HEK293 (cell line): ENCODE results near the gene IGFBP4.
A peak's percentile ranks its signal among the peaks of the same experiment; 100 is the strongest.

Experiments used
- BCL11A ChIP-seq: fragments of 450-650 bp; formaldehyde crosslinking; IDR thresholded peaks from 2 replicates; pipeline ENCODE4 v1.5.1; 2016; ENCODE audit warnings: low read depth, missing biosample characterization, missing genetic modification characterization
- BCL11B ChIP-seq: fragments of 450-650 bp; formaldehyde crosslinking; IDR thresholded peaks from 2 replicates; pipeline ENCODE4 v1.5.1; 2016; ENCODE audit warnings: low read depth, missing biosample characterization, missing genetic modification characterization
- GLI2 ChIP-seq: fragments of 450-650 bp; formaldehyde crosslinking; IDR thresholded peaks from 2 replicates; pipeline ENCODE4; 2017; ENCODE audit warnings: missing biosample characterization, missing genetic modification characterization, low read depth, borderline replicate concordance
- GLIS1 ChIP-seq: fragments of 450-650 bp; formaldehyde crosslinking; IDR thresholded peaks from 2 replicates; pipeline ENCODE4 v1.5.1; 2016; ENCODE audit warnings: missing biosample characterization, missing genetic modification characterization
- HIC1 ChIP-seq: fragments of 450-650 bp; formaldehyde crosslinking; IDR thresholded peaks from 2 replicates; pipeline ENCODE4 v1.5.1; 2016; ENCODE audit warnings: missing biosample characterization, missing genetic modification characterization
- PATZ1 ChIP-seq: fragments of 450-650 bp; formaldehyde crosslinking; IDR thresholded peaks from 2 replicates; pipeline ENCODE4 v1.5.1; 2016; ENCODE audit warnings: missing biosample characterization, missing genetic modification characterization
- PRDM1 ChIP-seq: fragments of 450-650 bp; formaldehyde crosslinking; IDR thresholded peaks from 2 replicates; pipeline ENCODE4; 2016; ENCODE audit warnings: missing biosample characterization, missing genetic modification characterization
- REST ChIP-seq: fragments of 450-650 bp; formaldehyde crosslinking; IDR thresholded peaks from 2 replicates; pipeline ENCODE4 v1.5.1; 2016; ENCODE audit warnings: missing biosample characterization, missing genetic modification characterization
- SCRT2 ChIP-seq: fragments of 450-650 bp; formaldehyde crosslinking; IDR thresholded peaks from 2 replicates; pipeline ENCODE4 v1.5.1; 2016; ENCODE audit warnings: missing biosample characterization, missing genetic modification characterization
- YY2 ChIP-seq: fragments of 450-650 bp; formaldehyde crosslinking; IDR thresholded peaks from 2 replicates; pipeline ENCODE4 v1.5.1; 2016; ENCODE audit warnings: missing biosample characterization, missing genetic modification characterization
- ZNF112 ChIP-seq: fragments of 450-650 bp; formaldehyde crosslinking; IDR thresholded peaks from 2 replicates; pipeline ENCODE4 v1.5.0; 2017; ENCODE audit warnings: missing biosample characterization, missing genetic modification characterization
- ZNF114 ChIP-seq: fragments of 450-650 bp; formaldehyde crosslinking; IDR thresholded peaks from 2 replicates; pipeline ENCODE4 v1.5.0; 2017; ENCODE audit warnings: missing biosample characterization, missing genetic modification characterization
- ZNF132 ChIP-seq: fragments of 450-650 bp; formaldehyde crosslinking; IDR thresholded peaks from 2 replicates; pipeline ENCODE4 v1.5.1; 2017; ENCODE audit warnings: missing biosample characterization, missing genetic modification characterization, borderline replicate concordance
- ZNF146 ChIP-seq: fragments of 450-650 bp; formaldehyde crosslinking; IDR thresholded peaks from 2 replicates; pipeline ENCODE4 v1.5.1; 2016; ENCODE audit warnings: missing biosample characterization, missing genetic modification characterization
- ZNF223 ChIP-seq: fragments of 450-650 bp; formaldehyde crosslinking; IDR thresholded peaks from 2 replicates; pipeline ENCODE4 v1.5.1; 2016; ENCODE audit warnings: missing biosample characterization, missing genetic modification characterization
- ZNF24 ChIP-seq: fragments of 450-650 bp; formaldehyde crosslinking; IDR thresholded peaks from 2 replicates; pipeline ENCODE4 v1.5.1; 2016; ENCODE audit warnings: missing biosample characterization, missing genetic modification characterization
- ZNF26 ChIP-seq: fragments of 450-650 bp; formaldehyde crosslinking; IDR thresholded peaks from 2 replicates; pipeline ENCODE4 v1.5.1; 2016; ENCODE audit warnings: missing biosample characterization, missing genetic modification characterization
- ZNF391 ChIP-seq: fragments of 450-650 bp; formaldehyde crosslinking; IDR thresholded peaks from 2 replicates; pipeline ENCODE4 v1.5.1; 2016; ENCODE audit warnings: low read depth, missing biosample characterization, missing genetic modification characterization, borderline replicate concordance
- ZNF394 ChIP-seq: fragments of 450-650 bp; formaldehyde crosslinking; IDR thresholded peaks from 2 replicates; pipeline ENCODE4 v1.5.1; 2016; ENCODE audit warnings: missing biosample characterization, missing genetic modification characterization, mild to moderate bottlenecking, moderate library complexity, borderline replicate concordance
- ZNF449 ChIP-seq: fragments of 450-650 bp; formaldehyde crosslinking; IDR thresholded peaks from 2 replicates; pipeline ENCODE4 v1.5.1; 2017; ENCODE audit warnings: missing biosample characterization, mild to moderate bottlenecking, missing genetic modification characterization, moderate library complexity
- ZNF473 ChIP-seq: fragments of 450-650 bp; formaldehyde crosslinking; IDR thresholded peaks from 2 replicates; pipeline ENCODE4 v1.5.1; 2017; ENCODE audit warnings: missing biosample characterization, missing genetic modification characterization
- ZNF48 ChIP-seq: fragments of 450-650 bp; formaldehyde crosslinking; IDR thresholded peaks from 2 replicates; pipeline ENCODE4 v1.5.1; 2016; ENCODE audit warnings: missing biosample characterization, missing genetic modification characterization
- ZNF558 ChIP-seq: fragments of 450-650 bp; formaldehyde crosslinking; IDR thresholded peaks from 2 replicates; pipeline ENCODE4 v1.5.1; 2016; ENCODE audit warnings: missing biosample characterization, missing genetic modification characterization
- ZNF580 ChIP-seq: fragments of 450-650 bp; formaldehyde crosslinking; IDR thresholded peaks from 2 replicates; pipeline ENCODE4 v1.5.1; 2016; ENCODE audit warnings: missing biosample characterization, missing genetic modification characterization
- ZNF585B ChIP-seq: fragments of 450-650 bp; formaldehyde crosslinking; IDR thresholded peaks from 2 replicates; pipeline ENCODE4 v1.5.1; 2016; ENCODE audit warnings: missing biosample characterization, missing genetic modification characterization
- ZNF596 ChIP-seq: fragments of 450-650 bp; IDR thresholded peaks from 2 replicates; pipeline ENCODE4 v1.5.0; 2018; ENCODE audit warnings: missing biosample characterization, mild to moderate bottlenecking, missing genetic modification characterization, moderate library complexity
- ZNF654 ChIP-seq: fragments of 450-650 bp; formaldehyde crosslinking; IDR thresholded peaks from 2 replicates; pipeline ENCODE4 v1.5.1; 2016; ENCODE audit warnings: low read depth, missing biosample characterization, missing genetic modification characterization
- ZNF704 ChIP-seq: fragments of 450-650 bp; formaldehyde crosslinking; IDR thresholded peaks from 2 replicates; pipeline ENCODE4 v1.5.1; 2016; ENCODE audit warnings: missing biosample characterization, missing genetic modification characterization

IGFBP4 gene

GRCh38 chr17:40485851-40486521, 42.7 kb downstream of the IGFBP4 start (continued):
- TF ChIP-seq ZNF394 (tag by site-specific recombination): peak; percentile 37; the same call in 1 of the 2 replicates
- TF ChIP-seq BCL11A (tag by site-specific recombination): 0 out of 2 replicates have a peak, but pooled peaks have one; percentile 24
- peak; percentile 86 for TF ChIP-seq GLIS1
- no peak for TF ChIP-seq ZNF558
- TF ChIP-seq ZNF223: no peak
- no peak for TF ChIP-seq BCL11B (tag by site-specific recombination)
- no peak for TF ChIP-seq ZNF449 (tag by site-specific recombination)
- no peak for TF ChIP-seq GLI2 (tag by site-specific recombination)
- TF ChIP-seq ZNF112 (tag by site-specific recombination): no peak
- no peak for TF ChIP-seq ZNF114 (tag by site-specific recombination)
- no peak for TF ChIP-seq ZNF132 (tag by site-specific recombination)
- no peak for TF ChIP-seq ZNF596 (tag by site-specific recombination)
- no peak for TF ChIP-seq ZNF24 (tag by site-specific recombination)
- no peak for TF ChIP-seq ZNF26 (tag by site-specific recombination)
- no peak for TF ChIP-seq SCRT2
- TF ChIP-seq ZNF585B (tag by site-specific recombination): no peak
- 0 out of 2 replicates have a peak, but pooled peaks have one; percentile 23 for TF ChIP-seq HIC1 (tag by site-specific recombination)
- TF ChIP-seq ZNF580 (tag by site-specific recombination): no peak
- peak; percentile 91 for TF ChIP-seq PATZ1
- TF ChIP-seq ZNF391 (tag by site-specific recombination): no peak
- no peak for TF ChIP-seq ZNF704
- no peak for TF ChIP-seq REST (tag by site-specific recombination)
- TF ChIP-seq PRDM1: no peak
- no peak for TF ChIP-seq ZNF654
- TF ChIP-seq ZNF146 (tag by site-specific recombination): no peak
- no peak for TF ChIP-seq YY2 (tag by site-specific recombination)
- TF ChIP-seq ZNF473: no peak
- no peak for TF ChIP-seq ZNF48 (tag by site-specific recombination)
